ENCODE results near the gene IRF2BPL. TPM values are rescaled to one million over a fixed set of nuclear protein-coding genes. Genes with fewer than 3 reads are reported as not detected.

Gene IRF2BPL
- total RNA-seq, 1 experiment from 2014 or later, result 83.3 TPM

DNA sequence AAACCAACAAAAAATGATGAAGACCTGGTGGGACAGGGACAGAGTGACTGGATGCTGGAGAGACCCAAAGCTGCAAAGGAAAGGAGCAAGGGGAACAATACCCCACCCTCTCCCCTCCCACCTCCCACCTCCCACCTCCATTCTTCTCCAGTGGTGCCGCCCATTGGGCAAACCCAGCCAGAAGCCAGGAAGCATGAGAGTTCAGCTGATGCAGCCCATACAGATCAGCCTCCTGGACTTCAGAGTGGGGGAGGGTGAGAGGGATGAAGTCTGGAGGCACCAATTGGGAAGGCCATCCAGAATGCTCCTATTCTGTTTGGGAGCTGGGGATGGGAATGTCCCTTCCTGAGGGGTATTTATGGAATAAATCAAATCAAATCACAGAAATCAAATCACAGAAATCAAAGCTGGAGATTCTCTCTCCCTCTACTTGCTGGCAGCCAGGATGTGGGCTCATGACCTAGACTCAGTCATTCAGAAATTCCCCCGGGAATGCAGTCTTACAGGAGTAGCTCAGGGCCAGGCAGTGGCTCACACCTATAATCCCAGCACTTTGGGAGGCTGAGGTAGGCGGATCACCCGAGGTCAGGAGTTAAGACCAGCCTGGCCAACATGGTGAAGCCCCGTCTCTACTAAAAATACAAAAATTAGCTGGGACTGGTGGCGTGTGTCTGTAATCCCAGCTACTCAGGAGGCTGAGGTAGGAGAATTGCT is 31.1 kb downstream of the IRF2BPL start:
- POLR2A ChIA-PET, result no interaction called here
- no peak for ATAC-seq
- intact Hi-C loops (cut with micrococcal nuclease; ENCODE audit: unreplicated experiment) (no loop called here), in situ Hi-C loops (cut with HindIII; ENCODE audit: low pct_unique_long_range_greater_than_20kb, low sequenced_read_pairs) (no loop called here)
- H3K4me1 ChIP-seq (ENCODE audit: control insufficient read depth, insufficient read depth, low read length), result no peaks in the 10 kb centered on the region
- no peak for DNase-seq (ENCODE audit: low read depth, low spot score)
- no peaks in the 10 kb centered on the region for H3K36me3 ChIP-seq (ENCODE audit: control insufficient read depth, insufficient read depth, low read length)
- no TSS peak for BruUV-seq (replicated peaks)
- H3K9me3 ChIP-seq (ENCODE audit: control insufficient read depth, insufficient read depth, low read depth, low read length), result no peaks in the 10 kb centered on the region
- TF ChIP-seq REST (IDR thresholded peaks at IDR 0.05; ENCODE audit: insufficient read depth in 1 of 2, low read depth in 2 of 2, low read length in 1 of 2), result no peak
- no peaks in the 10 kb centered on the region for H3K27me3 ChIP-seq (ENCODE audit: control insufficient read depth, insufficient read depth, low read length)
- CTCF ChIA-PET, result no interaction called here
- no peak overlapping the region for H3K27ac ChIP-seq (ENCODE audit: low read length)
- H3K4me3 ChIP-seq (ENCODE audit: low read depth in 2 of 2, low read length in 2 of 2), result no peak overlapping the region

- TF ChIP-seq REST (IDR thresholded peaks at IDR 0.05; ENCODE audit: insufficient read depth in 1 of 2, low read depth in 2 of 2, low read length in 1 of 2) (no peak), TCF7L2 (IDR thresholded peaks at IDR 0.05; ENCODE audit: low read depth, low read length) (no peak), SIN3A (IDR thresholded peaks at IDR 0.05; ENCODE audit: borderline replicate concordance, insufficient read depth, low read depth, low read length) (no peak), POLR2AphosphoS5 (IDR thresholded peaks at IDR 0.05; ENCODE audit: low read depth, low read length) (no peak), CTCF (IDR thresholded peaks at IDR 0.05) (no peak)
- in situ Hi-C loops (cut with HindIII; ENCODE audit: low pct_unique_long_range_greater_than_20kb, low sequenced_read_pairs) (no loop called here), intact Hi-C loops (cut with micrococcal nuclease; ENCODE audit: unreplicated experiment) (no loop called here)
- Histone ChIP-seq H3K9me3 (ENCODE audit: control insufficient read depth, insufficient read depth, low read depth, low read length) (no peaks in the 10 kb centered on the region), H3K27me3 (ENCODE audit: control insufficient read depth, insufficient read depth, low read length) (no peaks in the 10 kb centered on the region), H3K4me3 (ENCODE audit: low read depth in 2 of 2, low read length in 2 of 2) (no peak overlapping the region), H3K4me1 (ENCODE audit: control insufficient read depth, insufficient read depth, low read length) (no peaks in the 10 kb centered on the region), H3K27ac (ENCODE audit: low read length) (no peak overlapping the region), H3K36me3 (ENCODE audit: control insufficient read depth, insufficient read depth, low read length) (no peaks in the 10 kb centered on the region)
- DNase-seq (ENCODE audit: low read depth, low spot score), result no peak
- BruUV-seq (replicated peaks), result no TSS peak
- POLR2A ChIA-PET, result no interaction called here
- no peak for ATAC-seq
- CTCF ChIA-PET, result no interaction called here
Measured at GRCh38 chr14:76996563-76997146, 31.9 kb downstream of the IRF2BPL start.

All from Panc1 (cell line).